H1 (cell line): Measurements from ENCODE around the gene ARID5B. TPM values are rescaled to one million over a fixed set of nuclear protein-coding genes. Genes with fewer than 3 reads are reported as not detected.
"Not testable (repeated sequence)": the region's sequence is repeated elsewhere in the genome, so short reads cannot be mapped to it uniquely, and the experiment has no call there.

Experiments
- CTCF ChIA-PET: fragments of 300-600 bp; sonication (Branson Sonifier 250); formaldehyde crosslinking; loops from one replicate; lab custom pipeline; 2021; ENCODE audit not compliant: partially characterized antibody; lab: Charles Lee
- POLR2A ChIA-PET: fragments of 300-600 bp; sonication (Branson Sonifier 250); formaldehyde crosslinking; loops from one replicate; lab custom pipeline; 2021; ENCODE audit warnings: inconsistent platforms; ENCODE audit not compliant: partially characterized antibody; lab: Charles Lee
- DNase-seq, 2 experiments: peaks; one replicate each; pipeline versions ENCODE4 v3.0.0 to v3.0.0-alpha.2; 2010 to 2022; ENCODE audit warnings: low spot score in 2 of 2, low read depth in 1 of 2, mixed read lengths in 1 of 2
- FAIRE-seq: peaks from 2 replicates; lab custom pipeline; 2011; peaks lifted over from hg19 to GRCh38; lab: Jason Lieb, UNC
- H2AFZ ChIP-seq: 2 replicates; pipeline ENCODE4 v1.8.1; 2012; ENCODE audit warnings: low read length, inconsistent platforms
- H2AK5ac ChIP-seq: 2 replicates; pipeline ENCODE4 v1.6.1; 2013; ENCODE audit warnings: low read depth, low read length
- H2BK120ac ChIP-seq: replicated peaks from 2 replicates; pipeline ENCODE3; 2013; ENCODE audit warnings: low read depth, low read length, inconsistent platforms
- H2BK12ac ChIP-seq: 2 replicates; pipeline ENCODE4 v1.6.1; 2013; ENCODE audit warnings: low read depth, low read length
- H2BK15ac ChIP-seq: 2 replicates; pipeline ENCODE4 v1.6.1; 2013; ENCODE audit warnings: low read length
- H2BK20ac ChIP-seq: 2 replicates; pipeline ENCODE4 v1.6.1; 2013; ENCODE audit warnings: low read length
- H2BK5ac ChIP-seq: 2 replicates; pipeline ENCODE4 v1.6.1; 2013; ENCODE audit warnings: low read depth, low read length
- H3K14ac ChIP-seq: 2 replicates; pipeline ENCODE4 v1.6.1; 2013; ENCODE audit warnings: inconsistent platforms; ENCODE audit not compliant: insufficient read length
- H3K18ac ChIP-seq: 2 replicates; pipeline ENCODE4 v1.6.1; 2013; ENCODE audit warnings: low read length; ENCODE audit errors: extremely low read depth
- H3K23ac ChIP-seq: 2 replicates; pipeline ENCODE4 v1.6.1; 2013; ENCODE audit warnings: inconsistent platforms; ENCODE audit not compliant: insufficient read length
- H3K23me2 ChIP-seq: 2 replicates; pipeline ENCODE4 v1.6.1; 2013; ENCODE audit warnings: low read depth, low read length
- H3K27ac ChIP-seq: 2 replicates; pipeline ENCODE4 v1.6.1; 2011; ENCODE audit warnings: low read depth, low read length, inconsistent platforms
- H3K27me3 ChIP-seq, 4 experiments: replicated peaks in 1 of 4; 1 replicate in 1 of 4; 2 replicates in 3 of 4; pipeline versions ENCODE4 v1.6.1 to v1.8.1; 2011 to 2013; ENCODE audit warnings: low read length in 3 of 4, mild to moderate bottlenecking in 3 of 4, inconsistent platforms in 2 of 4, mixed read lengths in 2 of 4, moderate library complexity in 1 of 4; ENCODE audit not compliant: control insufficient read depth in 3 of 4, insufficient read depth in 3 of 4; ENCODE audit errors: extremely low read depth in 1 of 4
- H3K36me3 ChIP-seq, 4 experiments: 2 replicates each; pipeline versions ENCODE4 v1.6.1 to v1.8.1; 2011 to 2013; ENCODE audit warnings: mild to moderate bottlenecking in 4 of 4, low read length in 3 of 4, moderate library complexity in 2 of 4, control low read depth in 1 of 4, inconsistent platforms in 1 of 4; ENCODE audit not compliant: insufficient read depth in 4 of 4, control insufficient read depth in 2 of 4
- H3K4ac ChIP-seq: replicated peaks from 2 replicates; pipeline ENCODE3; 2013; ENCODE audit warnings: low read length, low read depth, mixed read lengths, inconsistent platforms; ENCODE audit not compliant: insufficient read length
- H3K4me1 ChIP-seq, 4 experiments: replicated peaks in 1 of 4; 1 replicate in 1 of 4; 2 replicates in 3 of 4; pipeline versions ENCODE4 v1.6.1 to v1.8.1; 2011 to 2013; ENCODE audit warnings: low read length in 3 of 4, inconsistent platforms in 2 of 4, mixed read lengths in 1 of 4; ENCODE audit not compliant: insufficient read depth in 4 of 4, control insufficient read depth in 3 of 4
- H3K4me2 ChIP-seq, 2 experiments: 2 replicates each; pipeline versions ENCODE4 v1.6.1 to v1.8.1; 2011 to 2013; ENCODE audit warnings: low read depth in 2 of 2, low read length in 2 of 2, control low read depth in 1 of 2, inconsistent platforms in 1 of 2, mild to moderate bottlenecking in 1 of 2; ENCODE audit not compliant: insufficient read depth in 1 of 2
- H3K4me3 ChIP-seq, 4 experiments: fragments of 200-600, 300-600 bp in 1 of 4; sonication (generic), shearing (Covaris generic), sonication (Bioruptor Twin) in 1 of 4; 2 replicates each; pipeline versions ENCODE4 v1.5.1 to v1.8.1; 2011 to 2016; ENCODE audit warnings: low read length in 4 of 4, low read depth in 3 of 4, control low read depth in 2 of 4, inconsistent platforms in 2 of 4, mild to moderate bottlenecking in 2 of 4, mixed read lengths in 1 of 4, moderate library complexity in 1 of 4; ENCODE audit not compliant: insufficient read depth in 2 of 4; ENCODE audit errors: extremely low read depth in 1 of 4
- H3K56ac ChIP-seq: replicated peaks from 2 replicates; pipeline ENCODE3; 2013; ENCODE audit warnings: low read depth, mild to moderate bottlenecking, mixed read lengths, low read length, inconsistent platforms; ENCODE audit not compliant: insufficient read length
- H3K79me1 ChIP-seq: 2 replicates; pipeline ENCODE4 v1.6.1; 2013; ENCODE audit warnings: low read depth, low read length, control low read depth
- H3K79me2 ChIP-seq, 2 experiments: 2 replicates each; pipeline versions ENCODE4 v1.6.1 to v1.8.1; 2012 to 2013; ENCODE audit warnings: low read length in 2 of 2, mild to moderate bottlenecking in 2 of 2, inconsistent platforms in 1 of 2; ENCODE audit not compliant: insufficient read depth in 2 of 2, control insufficient read depth in 1 of 2
- H3K9ac ChIP-seq, 4 experiments: replicated peaks in 1 of 4; 1 replicate in 1 of 4; 2 replicates in 3 of 4; pipeline versions ENCODE4 v1.6.1 to v1.8.1; 2011 to 2013; ENCODE audit warnings: low read depth in 3 of 4, low read length in 3 of 4, control low read depth in 2 of 4, mild to moderate bottlenecking in 2 of 4, moderate library complexity in 2 of 4, inconsistent platforms in 1 of 4; ENCODE audit errors: extremely low read depth in 1 of 4
- H3K9me3 ChIP-seq, 2 experiments: 2 replicates each; pipeline versions ENCODE4 v1.6.1 to v1.8.1; 2012 to 2013; ENCODE audit warnings: mild to moderate bottlenecking in 2 of 2, moderate library complexity in 2 of 2, control low read depth in 1 of 2, inconsistent platforms in 1 of 2, low read depth in 1 of 2, low read length in 1 of 2, mixed read lengths in 1 of 2; ENCODE audit not compliant: insufficient read depth in 2 of 2
- H4K20me1 ChIP-seq, 2 experiments: replicated peaks in 1 of 2; 2 replicates each; pipeline versions ENCODE3 to v1.8.1; 2011 to 2013; ENCODE audit warnings: inconsistent platforms in 2 of 2, low read length in 2 of 2, mild to moderate bottlenecking in 1 of 2; ENCODE audit not compliant: insufficient read depth in 2 of 2, control insufficient read depth in 1 of 2
- H4K5ac ChIP-seq: 2 replicates; pipeline ENCODE4 v1.6.1; 2013; ENCODE audit warnings: low read length, low read depth, mixed read lengths, inconsistent platforms; ENCODE audit not compliant: insufficient read length
- H4K8ac ChIP-seq: 2 replicates; pipeline ENCODE4 v1.8.0; 2013; ENCODE audit warnings: mild to moderate bottlenecking, moderate library complexity, low read length, inconsistent platforms; ENCODE audit not compliant: insufficient read depth; ENCODE audit errors: extremely low read depth
- H4K91ac ChIP-seq: replicated peaks from 2 replicates; pipeline ENCODE3; 2013; ENCODE audit warnings: low read length, mixed read lengths, inconsistent platforms; ENCODE audit not compliant: insufficient read length
- WGBS, 2 experiments: shearing (Covaris generic) in 1 of 2; methylation state at CpG; one replicate each; pipeline versions ENCODE4 v1.1.6 to v1.1.7; 2013 to 2015; ENCODE audit warnings: low lambda C conversion rate in 2 of 2, mixed read lengths in 2 of 2, inconsistent platforms in 1 of 2, low coverage in 1 of 2, missing lambda C conversion rate in 1 of 2; ENCODE audit not compliant: insufficient replicate concordance in 2 of 2, insufficient coverage in 1 of 2, insufficient read length in 1 of 2; ENCODE audit errors: extremely low coverage in 1 of 2, missing lambda C conversion rate in 1 of 2; 5-methylcytosine and 5-hydroxymethylcytosine counted together
- polyA plus RNA-seq, 7 experiments: library from polyadenylated mRNA; depleted of rRNA in 3 of 7; stranded (reverse) in 5 of 7; unstranded in 2 of 7; fragments of >200 nt in 5 of 7; fragments of 200-250 nt in 2 of 7; gene quantifications; 1 replicate in 5 of 7; 2 replicates in 1 of 7; 4 replicates in 1 of 7; pipeline versions ENCODE4 v1.2.1 to v1.2.3, GENCODE V29; 2011 to 2013; ENCODE audit warnings: missing spikeins in 2 of 7, mixed read lengths in 2 of 7
- total RNA-seq: library from RNA; stranded (reverse); fragmentation: NEBNext Ultra II Directional; extraction: Animal tissue kit (Norgen Biotek cat#: 25700); gene quantifications from 2 replicates; pipeline ENCODE4 v1.2.1, GENCODE V29; 2021

ARID5B gene
- total and polyA plus RNA-seq, 2 of the 8 experiments (the other 6 are each of a cell fraction or from before 2014, with no cell fraction given) = 0.21 to 1.1 TPM

- H4K91ac ChIP-seq, H2BK120ac ChIP-seq, H3K56ac ChIP-seq, H3K79me2 ChIP-seq, H3K4ac ChIP-seq, POLR2A ChIA-PET, H3K79me1 ChIP-seq, H2BK20ac ChIP-seq, H2BK12ac ChIP-seq, H2BK15ac ChIP-seq, H3K23me2 ChIP-seq, H4K20me1 ChIP-seq, H3K4me3 ChIP-seq, DNase-seq, H2AK5ac ChIP-seq, H4K5ac ChIP-seq, H3K14ac ChIP-seq, H3K9me3 ChIP-seq, H3K36me3 ChIP-seq, H3K18ac ChIP-seq, H3K23ac ChIP-seq, H3K27ac ChIP-seq, H3K4me1 ChIP-seq, H2BK5ac ChIP-seq, H4K8ac ChIP-seq, H3K4me2 ChIP-seq, FAIRE-seq, H3K9ac ChIP-seq, H2AFZ ChIP-seq, H3K27me3 ChIP-seq: not testable (repeated sequence)
- WGBS, 2 experiments = 81% methylated on average over 6 of the region's 25 CpGs; no CpG with 5 or more reads in 1 of the 2 experiments
- CTCF ChIA-PET = interaction anchor here (0.9 to 1.2 kb wide), 2 partner anchors 12 to 64 kb away, joined by 3 read pairs; no protein-coding TSS in a partner anchor
These were observed 33.7 kb upstream of the ARID5B start for GRCh38 chr10:61867817-61868216.
